Gastrocnemius medialis (tissue), 4 donors: ENCODE data around the gene PAEP.

ENCODE experiments used
- POLR2A ChIP-seq, 2 donors: fragments of 450-650 bp; IDR thresholded peaks; one replicate each; pipeline ENCODE4 v1.6.1; 2017; ENCODE audit warnings: antibody characterized with exemption in 2 of 2, mild to moderate bottlenecking in 2 of 2, moderate library complexity in 2 of 2
- TF ChIP-seq, protein P1 (sequence below), 5 experiments: fragments of 450-650 bp in 3 of 5; fragments of 200-600 bp in 2 of 5; sonication (generic) in 2 of 5; IDR thresholded peaks in 4 of 5; conservative IDR thresholded peaks in 1 of 5; 1 replicate in 4 of 5; 2 replicates in 1 of 5; pipeline ENCODE4 v1.5.1; 2016 to 2019; ENCODE audit warnings: antibody characterized with exemption in 5 of 5, mild to moderate bottlenecking in 3 of 5, moderate library complexity in 3 of 5

DNA sequence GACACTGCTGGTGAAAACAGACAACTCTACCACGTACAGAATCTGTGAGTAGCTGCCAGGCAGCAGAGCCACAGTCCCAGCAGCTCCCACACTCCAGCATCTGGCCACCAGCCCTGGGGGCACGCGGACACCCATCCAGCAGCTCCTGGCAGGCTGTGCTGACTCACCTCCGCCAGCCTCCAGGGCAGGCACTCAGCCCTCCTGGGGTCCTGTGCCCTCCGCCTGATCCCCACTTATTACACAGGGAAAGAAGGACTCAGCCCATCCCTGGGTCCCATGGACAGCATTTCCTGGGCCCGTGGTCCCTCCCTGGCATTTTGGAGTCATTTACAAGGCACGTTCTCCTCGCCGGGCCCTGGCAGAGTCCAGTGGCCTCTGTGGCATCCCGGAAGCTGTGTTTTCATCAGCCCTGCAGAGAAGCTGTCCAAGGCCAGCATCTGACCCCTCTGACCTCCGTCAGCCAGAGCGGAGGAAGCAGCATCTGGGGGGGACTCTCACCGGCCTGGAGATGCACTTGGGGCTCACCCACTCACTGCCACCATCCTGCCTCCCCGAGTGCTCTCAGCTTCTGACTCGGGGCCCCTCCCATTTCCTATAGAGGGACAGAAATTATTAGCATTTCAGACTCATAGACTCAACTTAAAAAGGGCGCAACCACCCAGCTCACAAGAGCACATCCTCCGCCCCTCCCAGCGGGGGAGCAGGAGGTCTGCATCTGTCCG is 21.6 kb downstream of the PAEP start:
- no peak for TF ChIP-seq POLR2A (IDR thresholded peaks at IDR 0.05)
- TF ChIP-seq, protein P1, sequence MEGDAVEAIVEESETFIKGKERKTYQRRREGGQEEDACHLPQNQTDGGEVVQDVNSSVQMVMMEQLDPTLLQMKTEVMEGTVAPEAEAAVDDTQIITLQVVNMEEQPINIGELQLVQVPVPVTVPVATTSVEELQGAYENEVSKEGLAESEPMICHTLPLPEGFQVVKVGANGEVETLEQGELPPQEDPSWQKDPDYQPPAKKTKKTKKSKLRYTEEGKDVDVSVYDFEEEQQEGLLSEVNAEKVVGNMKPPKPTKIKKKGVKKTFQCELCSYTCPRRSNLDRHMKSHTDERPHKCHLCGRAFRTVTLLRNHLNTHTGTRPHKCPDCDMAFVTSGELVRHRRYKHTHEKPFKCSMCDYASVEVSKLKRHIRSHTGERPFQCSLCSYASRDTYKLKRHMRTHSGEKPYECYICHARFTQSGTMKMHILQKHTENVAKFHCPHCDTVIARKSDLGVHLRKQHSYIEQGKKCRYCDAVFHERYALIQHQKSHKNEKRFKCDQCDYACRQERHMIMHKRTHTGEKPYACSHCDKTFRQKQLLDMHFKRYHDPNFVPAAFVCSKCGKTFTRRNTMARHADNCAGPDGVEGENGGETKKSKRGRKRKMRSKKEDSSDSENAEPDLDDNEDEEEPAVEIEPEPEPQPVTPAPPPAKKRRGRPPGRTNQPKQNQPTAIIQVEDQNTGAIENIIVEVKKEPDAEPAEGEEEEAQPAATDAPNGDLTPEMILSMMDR (IDR thresholded peaks at IDR 0.05 in 4 of 5, conservative IDR thresholded peaks at IDR 0.05 in 1 of 5): no peak
